GM13976 (cell line): Measurements from ENCODE around the gene CACNA2D3.

Experiments used
- DNase-seq: peaks from one replicate; pipeline ENCODE4 v3.0.0; 2012; ENCODE audit warnings: low spot score
- CTCF ChIP-seq: IDR thresholded peaks from 2 replicates; pipeline ENCODE4 v1.5.1; 2012; ENCODE audit warnings: borderline replicate concordance, mild to moderate bottlenecking; ENCODE audit not compliant: insufficient read depth; ENCODE audit errors: extremely low read depth, missing control alignments, control extremely low read depth
- in situ Hi-C: fragments of 300-500 bp; cut with MboI; formaldehyde crosslinking; loops from one replicate; pipeline ENCODE4 v1.12.0; 2022; ENCODE audit warnings: low sequenced_read_pairs, mixed read lengths, inconsistent platforms; ENCODE audit not compliant: unreplicated experiment

Gene CACNA2D3

GRCh38 chr3:54374214-54374852 is 252.0 kb downstream of the CACNA2D3 start:
- in situ Hi-C loops = loop anchor here (25.0 kb wide), 1 partner anchor 437 kb away; no protein-coding TSS in a partner anchor
- DNase-seq = peak; percentile 10
- TF ChIP-seq CTCF = peak; percentile 4

- in situ Hi-C loops = no loop called here
Observed at GRCh38 chr3:54376142-54376807, 253.9 kb downstream of the CACNA2D3 start.

DNA sequence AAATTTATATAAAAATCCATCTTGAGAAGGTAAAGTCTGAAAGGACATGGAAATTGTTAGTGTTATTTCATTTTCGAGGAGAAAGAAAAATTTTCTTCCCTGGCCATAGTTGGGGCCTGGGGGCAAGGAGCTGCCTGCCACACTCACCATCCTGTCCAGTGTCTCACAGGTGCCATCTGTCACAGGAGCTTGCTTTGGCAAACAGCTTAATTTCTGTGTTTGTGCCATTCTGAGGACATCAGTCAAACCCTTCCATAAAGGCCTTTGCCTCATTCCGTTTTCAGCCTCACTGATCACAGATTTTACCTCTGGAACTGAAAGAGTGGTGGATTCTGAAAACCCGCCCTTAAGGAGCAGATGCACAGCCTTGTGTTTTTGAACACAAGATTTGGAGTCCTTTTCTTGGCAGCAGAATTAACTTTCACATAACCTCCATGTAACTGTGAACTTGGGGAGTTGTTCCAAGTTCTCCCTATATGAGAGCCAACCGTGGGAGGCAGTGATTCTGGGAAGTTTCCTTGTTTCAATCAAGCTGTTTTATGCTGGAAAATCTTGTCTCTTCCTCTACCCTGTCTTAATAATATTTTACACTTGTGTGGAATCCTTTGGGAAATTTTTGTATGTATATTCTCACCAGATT is 254.7 kb downstream of the CACNA2D3 start:
- DNase-seq = no peak
- in situ Hi-C loops = no loop called here
- no peak for TF ChIP-seq CTCF

More at GRCh38 chr3:54376142-54376807, 253.9 kb downstream of the CACNA2D3 start:
- no peak for TF ChIP-seq CTCF
- DNase-seq = no peak

DNA sequence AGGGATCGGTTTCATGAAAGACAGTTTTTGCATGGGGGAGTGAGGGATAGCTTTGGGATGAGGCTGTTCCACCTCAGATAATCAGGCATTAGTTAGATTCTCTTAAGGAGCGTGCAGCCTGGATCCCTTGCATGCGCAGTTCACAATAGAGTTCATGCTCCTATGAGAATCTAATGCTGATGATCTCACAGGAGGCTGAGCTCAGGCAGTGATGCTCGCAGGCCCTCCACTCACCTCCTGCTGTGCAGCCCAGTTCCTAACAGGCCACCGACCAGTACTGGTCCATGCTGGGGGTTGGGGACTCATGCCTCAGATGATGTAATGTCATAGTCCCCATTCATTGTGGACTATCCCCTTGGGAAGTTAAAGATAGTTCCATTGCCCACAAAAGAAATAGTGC is 255.8 kb downstream of the CACNA2D3 start:
- DNase-seq = no peak
- TF ChIP-seq CTCF = no peak
- in situ Hi-C loops = no loop called here

DNA sequence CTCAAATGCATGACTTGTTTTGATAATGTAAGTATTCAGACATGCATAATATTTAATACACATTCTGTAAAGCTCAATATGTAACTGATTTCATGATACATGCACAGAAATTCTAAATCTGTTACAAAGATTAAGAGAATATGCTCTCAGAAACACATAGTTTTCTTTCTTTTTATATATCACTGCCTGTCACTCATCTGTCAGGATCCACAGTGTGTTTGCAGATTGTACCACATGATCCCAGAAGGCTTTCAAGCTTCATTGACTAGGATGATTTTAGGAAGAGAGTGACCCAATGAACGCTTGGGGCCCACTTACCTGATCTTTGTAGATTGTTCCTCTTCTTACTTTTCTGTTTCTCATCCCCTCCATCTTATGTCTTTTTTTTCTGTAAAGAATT is 261.9 kb downstream of the CACNA2D3 start:
- TF ChIP-seq CTCF = no peak
- no peak for DNase-seq
- in situ Hi-C loops = no loop called here

GRCh38 chr3:54390582-54390981 is 268.2 kb downstream of the CACNA2D3 start:
- TF ChIP-seq CTCF = no peak
- in situ Hi-C loops = no loop called here
- DNase-seq = no peak
